ENCODE data around the gene BAD. TPM values are rescaled to one million over a fixed set of nuclear protein-coding genes. Genes with fewer than 3 reads are reported as not detected.
A peak's percentile ranks its signal among the peaks of the same experiment; 100 is the strongest.

Gene BAD
- total and polyA plus RNA-seq, 10 of the 15 experiments (the other 5 are each of a cell fraction or from before 2014, with no cell fraction given): 1.5 to 67.2 (median 39.6) TPM

- WGBS (ENCODE audit: insufficient coverage, insufficient replicate concordance, low lambda C conversion rate, missing lambda C conversion rate): 58% methylated on average over 31 of the region's 31 CpGs
- Histone ChIP-seq H3K27ac (ENCODE audit: control insufficient read depth, insufficient read depth) (no peak overlapping the region), H3K4me3 (peak overlapping the region; percentile 81), H3K9ac (ENCODE audit: control insufficient read depth, insufficient read depth, low read length) (no peak overlapping the region), H4K20me1 (ENCODE audit: control insufficient read depth, insufficient read depth) (no peaks in the 10 kb centered on the region), H3K9me3 (replicated peaks; ENCODE audit: control insufficient read depth, insufficient read depth, low read length) (no peaks in the 10 kb centered on the region), H3K79me2 (ENCODE audit: control insufficient read depth, insufficient read depth, low read length) (peaks cover 24% of the 10 kb centered on the region), H3K27me3 (replicated peaks in 1 of 2; ENCODE audit: control insufficient read depth in 2 of 2, insufficient read depth in 2 of 2, low read length in 1 of 2) (no peaks in the 10 kb centered on the region), H3K4me2 (ENCODE audit: control insufficient read depth, insufficient read depth) (peak overlapping the region; percentile 98; the same call in 1 of the 2 replicates), H2AFZ (ENCODE audit: control insufficient read depth, low read depth, low read length) (peak overlapping the region; percentile 94; the same call in 1 of the 2 replicates), H3K4me1 (ENCODE audit: control insufficient read depth, insufficient read depth, low read length) (peaks cover 12% of the 10 kb centered on the region), H3K36me3 (ENCODE audit: control insufficient read depth in 2 of 2, insufficient read depth in 2 of 2, low read length in 1 of 2) (peaks cover 0 to 10% of the 10 kb centered on the region in 2 experiments; a peak in 2 of 4 replicates)
- no peak for ATAC-seq
- no peak for FAIRE-seq
- BruUV-seq (replicated peaks): no TSS peak
- intact Hi-C loops (cut with micrococcal nuclease; ENCODE audit: unreplicated experiment): no loop called here
- TF ChIP-seq IKZF1 (conservative IDR thresholded peaks at IDR 0.05): 0 out of 2 replicates have a peak, but pooled peaks have one; percentile 0
- TF ChIP-seq TCF3 (IDR thresholded peaks at IDR 0.05; ENCODE audit: borderline replicate concordance, insufficient read depth, low read depth, low read length): 0 out of 2 replicates have a peak, but pooled peaks have one; percentile 0
- no peak for TF ChIP-seq NRF1 (conservative IDR thresholded peaks at IDR 0.05; ENCODE audit: low read depth, low read length)
- DNase-seq (ENCODE audit: low read depth, low spot score): no peak
- CTCF ChIA-PET: interaction anchor here (0.8 to 6.2 kb wide), 4 partner anchors 24 to 107 kb away, joined by 3 to 66 read pairs (median 34); partner anchors contain the start of gene FERMT3
- RAD21 ChIA-PET (ENCODE audit: unreplicated experiment): interaction anchor here (8.6 kb wide), 1 partner anchor 42 kb away, joined by 104 read pairs; the partner anchor contains the start of gene FERMT3
- POLR2A ChIA-PET: interaction anchor here (0.5 to 7.4 kb wide), 3 partner anchors 8 to 41 kb away, joined by 3 to 82 read pairs (median 71); partner anchors contain the start of gene FERMT3
- in situ Hi-C loops (cut with MboI): loop anchor here (25.0 kb wide), 1 partner anchor 1614 kb away; the partner anchor contains the start of genes CFL1, EFEMP2 and MUS81
- SMC1A ChIA-PET (ENCODE audit: uncharacterized antibody, unreplicated experiment): interaction anchor here (0.6 to 1.1 kb wide), 2 partner anchors 42 to 44 kb away, joined by 3 read pairs; no protein-coding TSS in a partner anchor
Measured at GRCh38 chr11:64247729-64248531, 36.5 kb downstream of the BAD start.
